Transverse colon (tissue), 4 donors: ENCODE data around the gene RPL10. TPM values are rescaled to one million over a fixed set of nuclear protein-coding genes. Genes with fewer than 3 reads are reported as not detected.

ENCODE experiments used
- DNase-seq: peaks from one replicate; pipeline ENCODE4 v3.0.0-alpha.2; 2019
- H3K27ac ChIP-seq, 4 donors: fragments of 200-600 bp; sonication (generic); 2 replicates each; pipeline ENCODE4 v1.5.1; 2016 to 2018; ENCODE audit warnings: inconsistent platforms in 4 of 4
- H3K27me3 ChIP-seq: fragments of 200-600 bp; sonication (generic); 2 replicates; pipeline ENCODE4 v1.5.1; 2017; ENCODE audit warnings: inconsistent platforms
- H3K36me3 ChIP-seq, 4 donors: fragments of 200-600 bp; sonication (generic); 2 replicates each; pipeline ENCODE4 v1.5.1; 2017 to 2019; ENCODE audit warnings: inconsistent platforms in 4 of 4
- H3K4me1 ChIP-seq, 4 donors: fragments of 200-600 bp; sonication (generic); 2 replicates each; pipeline ENCODE4 v1.5.1; 2017 to 2020; ENCODE audit warnings: inconsistent platforms in 4 of 4
- H3K4me3 ChIP-seq, 4 donors: fragments of 200-600 bp; sonication (generic); 1 replicate in 1 of 4; 2 replicates in 3 of 4; pipeline versions ENCODE4 v1.5.1 to v1.6.1; 2017 to 2019; ENCODE audit warnings: inconsistent platforms in 4 of 4
- H3K9me3 ChIP-seq, 2 donors: fragments of 200-600 bp; sonication (generic); 2 replicates each; pipeline ENCODE4 v1.5.1; 2017 to 2019; ENCODE audit warnings: inconsistent platforms in 2 of 2
- CTCF ChIP-seq, 5 experiments: fragments of 200-600 bp in 3 of 5; fragments of 450-650 bp in 2 of 5; sonication (generic) in 3 of 5; IDR thresholded peaks; 1 replicate in 2 of 5; 2 replicates in 3 of 5; pipeline ENCODE4 v1.5.1; 2016 to 2017; ENCODE audit warnings: antibody characterized with exemption in 5 of 5, inconsistent platforms in 3 of 5, mild to moderate bottlenecking in 2 of 5, moderate library complexity in 1 of 5
- EP300 ChIP-seq: sonication (generic); formaldehyde crosslinking; IDR thresholded peaks from one replicate; pipeline ENCODE4 v1.6.1; 2017; ENCODE audit warnings: antibody characterized with exemption, low read depth
- POLR2A ChIP-seq: fragments of 450-650 bp; IDR thresholded peaks from one replicate; pipeline ENCODE4 v1.6.1; 2016; ENCODE audit warnings: antibody characterized with exemption, mild to moderate bottlenecking, moderate library complexity
- POLR2AphosphoS5 ChIP-seq, 3 donors: sonication (generic); formaldehyde crosslinking; IDR thresholded peaks; one replicate each; pipeline ENCODE4 v1.6.1; 2016; ENCODE audit warnings: antibody characterized with exemption in 3 of 3
- WGBS, 2 donors: methylation state at CpG; one replicate each; pipeline ENCODE4 v1.1.5; 2018; ENCODE audit warnings: low coverage in 1 of 2; 5-methylcytosine and 5-hydroxymethylcytosine counted together
- in situ Hi-C, 4 donors: fragments of 200-750 bp; cut with MboI; loops; one replicate each; pipeline versions ENCODE4 v1.15.0 to v1.15.1; 2017; ENCODE audit warnings: low sequenced_read_pairs in 3 of 4, low pct_ligation_motif_present in 1 of 4, low pct_unique_long_range_greater_than_20kb in 1 of 4
- intact Hi-C: fragments of 100-400 bp; cut with DNase I; formaldehyde crosslinking; loops from one replicate; pipeline ENCODE4 v1.15.1; 2023; ENCODE audit warnings: low total_unique reads
- total RNA-seq, 4 donors: library from RNA; depleted of rRNA; stranded (reverse); fragments of >200 nt; gene quantifications; one replicate each; pipeline ENCODE4 v1.1.0, GENCODE V29; 2016

Gene RPL10
- total RNA-seq, 4 donors from 2014 or later: 1,352 to 4,861 (median 3,415) TPM

- WGBS, 2 donors: 91% methylated on average over 8 of the region's 12 CpGs; no CpG with 5 or more reads in 1 of the 2 donors
- TF ChIP-seq EP300 (no peak), CTCF (IDR thresholded peaks at IDR 0.05) (no peak), POLR2A (no peak), POLR2AphosphoS5 (IDR thresholded peaks at IDR 0.05) (no peak)
- in situ Hi-C loops (no loop called here), intact Hi-C loops (no loop called here)
- Histone ChIP-seq H3K36me3 (peaks cover 0 to 5% (median 0%) of the 10 kb centered on the region in 4 donors), H3K9me3 (no peaks in the 10 kb centered on the region), H3K27me3 (no peaks in the 10 kb centered on the region), H3K27ac (peak overlapping the region in 3 of 4 donors; percentile 58 to 99 (median 70)), H3K4me3 (no peak overlapping the region), H3K4me1 (peaks cover 0 to 7% (median 4%) of the 10 kb centered on the region in 4 donors)
- no peak for DNase-seq
Observed at GRCh38 chrX:154355776-154356140, 42.4 kb upstream of the RPL10 start.

GRCh38 chrX:154356596-154356995 lies 41.6 kb upstream of the RPL10 start:
- Histone ChIP-seq H3K4me3 (no peak overlapping the region), H3K9me3 (no peaks in the 10 kb centered on the region), H3K27me3 (no peaks in the 10 kb centered on the region), H3K27ac (peak overlapping the region in 3 of 4 donors; percentile 58 to 99 (median 70)), H3K4me1 (no peaks in the 10 kb centered on the region), H3K36me3 (peaks cover 0 to 5% (median 0%) of the 10 kb centered on the region in 4 donors)
- DNase-seq: no peak
- intact Hi-C loops: no loop called here
- 80% methylated on average over 13 of the region's 13 CpGs; no CpG with 5 or more reads in 1 of the 2 donors for WGBS, 2 donors
- in situ Hi-C loops: no loop called here
- TF ChIP-seq CTCF (IDR thresholded peaks at IDR 0.05) (no peak), POLR2A (no peak)

GRCh38 chrX:154357205-154357604 lies 41.0 kb upstream of the RPL10 start:
- H3K27ac ChIP-seq: peak overlapping the region in 3 of 4 donors; percentile 58 to 99 (median 70)
- DNase-seq: no peak
- 95% methylated on average over 27 of the region's 27 CpGs; no CpG with 5 or more reads in 1 of the 2 donors for WGBS, 2 donors
- intact Hi-C loops: no loop called here
- H3K36me3 ChIP-seq: peaks cover 0 to 5% (median 0%) of the 10 kb centered on the region in 4 donors
- no peaks in the 10 kb centered on the region for H3K27me3 ChIP-seq
- H3K4me1 ChIP-seq: no peaks in the 10 kb centered on the region
- no peaks in the 10 kb centered on the region for H3K9me3 ChIP-seq
- no peak overlapping the region for H3K4me3 ChIP-seq
- TF ChIP-seq CTCF (IDR thresholded peaks at IDR 0.05) (no peak), EP300 (no peak), POLR2AphosphoS5 (IDR thresholded peaks at IDR 0.05) (no peak), POLR2A (no peak)
- in situ Hi-C loops: no loop called here

GRCh38 chrX:154358011-154358410 lies 40.2 kb upstream of the RPL10 start:
- H3K36me3 ChIP-seq: peaks cover 0 to 5% (median 0%) of the 10 kb centered on the region in 4 donors
- no peak for TF ChIP-seq POLR2A
- TF ChIP-seq CTCF (IDR thresholded peaks at IDR 0.05): no peak
- no peak for TF ChIP-seq POLR2AphosphoS5 (IDR thresholded peaks at IDR 0.05)
- TF ChIP-seq EP300: no peak
- H3K4me1 ChIP-seq: no peaks in the 10 kb centered on the region
- no CpG with 5 or more reads among the region's 11 CpGs for WGBS, 2 donors
- H3K27me3 ChIP-seq: no peaks in the 10 kb centered on the region
- H3K9me3 ChIP-seq: no peaks in the 10 kb centered on the region
- no peak overlapping the region for H3K4me3 ChIP-seq
- in situ Hi-C loops (no loop called here), intact Hi-C loops (no loop called here)
- DNase-seq: no peak
- H3K27ac ChIP-seq: peak overlapping the region in 3 of 4 donors; percentile 58 to 99 (median 70)
